CD4-positive, alpha-beta T cell treated with Interleukin-15 for 1 hour (primary cell): ENCODE data around the gene GPALPP1.

Source experiments
- DNase-seq: peaks from one replicate; pipeline ENCODE4 v3.0.0-alpha.2; 2020

Gene GPALPP1

DNA sequence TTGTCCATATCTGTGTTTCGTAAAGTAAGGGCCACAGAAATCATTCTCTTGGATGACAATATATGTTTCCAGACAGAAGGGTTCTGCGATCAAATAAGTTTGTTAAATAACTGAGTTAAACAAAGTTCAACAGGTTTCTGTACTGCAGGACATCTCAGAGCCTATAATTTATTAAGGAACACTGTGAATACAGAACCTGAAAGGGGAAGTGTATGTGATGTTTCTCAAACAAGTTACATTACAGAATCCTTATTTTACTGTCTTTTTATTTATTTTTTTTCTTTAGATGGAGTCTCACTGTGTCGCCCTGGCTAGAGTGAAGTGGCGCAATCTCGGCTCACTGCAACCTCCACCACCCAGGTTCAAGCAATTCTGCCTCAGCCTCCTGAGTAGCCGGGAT is 75.6 kb downstream of the GPALPP1 start:
- no peak for DNase-seq

DNA sequence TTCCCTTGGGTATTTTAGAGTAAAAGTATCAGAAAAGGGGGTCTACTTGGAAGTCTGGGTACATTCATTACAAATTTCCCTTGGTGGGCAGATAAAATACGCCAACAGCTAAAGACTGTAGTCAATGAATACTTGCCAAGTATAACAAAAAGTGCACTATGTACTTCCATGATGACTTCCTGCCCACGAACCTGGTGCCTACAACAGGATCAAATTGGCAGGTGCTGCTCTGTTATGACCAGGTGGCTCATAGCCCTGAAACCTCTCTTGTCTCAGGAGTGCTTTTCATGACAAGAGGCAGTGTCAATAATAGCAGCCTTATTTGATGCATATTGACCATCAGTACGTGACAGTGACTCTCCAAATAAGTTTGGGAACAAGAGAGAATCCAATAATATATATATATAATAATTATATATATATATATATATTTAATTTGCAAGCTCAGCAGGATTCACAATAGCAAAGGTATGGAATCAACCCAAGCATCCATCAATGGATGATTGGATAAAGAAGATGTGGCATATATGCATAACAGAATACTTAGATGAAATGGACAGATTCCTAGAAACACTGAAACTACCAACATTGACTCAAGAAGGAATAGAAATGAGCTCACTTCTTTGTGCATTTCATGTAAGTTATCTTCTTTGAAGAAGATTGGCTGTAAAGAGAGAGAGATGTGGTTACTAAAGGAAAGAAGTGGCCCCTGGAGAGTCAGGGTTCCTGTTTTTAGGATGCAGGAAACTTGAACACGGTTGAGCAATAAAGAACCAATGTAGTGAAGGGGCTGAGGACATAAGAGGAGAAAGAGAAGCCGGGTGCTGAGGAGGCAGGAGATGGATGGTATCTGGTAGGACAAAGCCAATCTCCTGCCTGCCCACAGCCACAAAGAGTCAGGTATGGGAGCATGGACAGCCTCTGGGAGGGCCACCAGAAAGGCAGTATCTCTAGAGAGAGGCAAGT is 79.0 kb downstream of the GPALPP1 start:
- DNase-seq = no peak

DNA sequence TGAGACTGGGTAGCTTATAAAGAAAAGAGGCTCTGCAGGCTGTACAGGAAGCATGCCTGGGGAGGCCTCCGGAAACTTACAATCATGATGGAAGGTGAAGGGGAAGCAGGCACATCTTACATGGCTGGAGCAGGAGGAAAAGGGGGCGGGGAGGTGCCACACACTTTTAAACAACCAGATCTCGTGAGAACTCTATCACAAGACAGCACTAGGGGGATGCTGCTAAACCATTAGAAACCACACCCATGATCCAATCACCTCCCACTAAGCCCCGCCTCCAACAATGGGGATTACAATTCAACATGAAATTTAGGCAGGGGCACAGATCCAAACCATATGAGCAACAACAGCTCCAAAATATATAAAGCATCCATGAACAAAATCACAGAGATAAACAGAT is 84.5 kb downstream of the GPALPP1 start:
- DNase-seq = no peak

GRCh38 chr13:45074721-45075120 is 85.4 kb downstream of the GPALPP1 start:
- DNase-seq = no peak

DNA sequence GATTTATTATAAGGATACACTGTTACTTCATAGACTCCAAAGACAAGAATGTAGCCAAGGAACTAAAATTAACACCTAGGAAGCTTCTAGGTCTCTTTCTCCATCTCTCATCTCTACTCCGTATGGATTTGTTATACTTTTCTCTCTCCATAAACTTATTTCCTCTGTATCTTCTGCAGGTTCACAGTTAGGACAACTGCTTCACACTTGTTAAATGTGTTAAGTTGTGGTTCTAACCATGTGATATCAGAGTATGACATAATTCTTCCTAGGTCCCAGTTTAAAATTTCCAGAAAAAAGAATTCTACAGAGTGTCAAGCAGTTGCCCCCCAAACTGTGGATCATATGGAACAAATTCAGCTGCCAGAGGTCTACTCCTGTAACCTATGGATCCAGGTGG is 88.7 kb downstream of the GPALPP1 start:
- no peak for DNase-seq
